ELF-1 (cell line): ENCODE data around the gene NDUFAF5.

ENCODE experiments used
- DNase-seq: peaks from one replicate; pipeline ENCODE4 v3.0.0-alpha.2; 2016; ENCODE audit warnings: low read depth, low spot score

Gene NDUFAF5

DNA sequence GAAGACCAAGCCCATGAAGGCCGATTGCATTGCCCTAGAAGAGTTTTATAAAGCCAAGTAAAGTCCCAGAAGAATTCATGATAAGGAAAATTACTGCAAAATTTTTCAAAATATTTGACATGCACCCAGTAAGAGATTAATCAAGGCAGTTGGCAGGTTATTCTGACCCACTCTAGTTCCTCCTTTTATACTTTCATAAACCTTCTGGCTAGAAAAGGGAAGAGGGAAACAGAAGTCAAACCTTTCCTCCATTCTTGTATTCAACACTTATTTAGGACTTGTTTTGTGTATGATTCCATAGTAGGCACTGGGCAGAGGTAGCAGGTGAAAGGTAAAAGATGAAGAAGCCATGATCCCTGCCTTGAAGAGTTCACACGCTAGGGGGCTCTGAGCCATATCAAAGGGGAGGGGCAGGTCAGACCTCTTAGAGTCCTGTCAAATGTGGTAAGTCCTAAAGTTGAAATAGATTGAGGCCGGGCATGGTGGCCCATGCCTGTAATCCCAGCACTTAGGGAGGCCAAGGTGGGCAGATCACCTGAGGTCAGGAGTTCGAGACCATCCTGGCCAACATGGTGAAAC is 85.4 kb downstream of the NDUFAF5 start:
- DNase-seq: peak; percentile 11
